ENCODE results near the gene LRCH1.

LRCH1 gene

DNA sequence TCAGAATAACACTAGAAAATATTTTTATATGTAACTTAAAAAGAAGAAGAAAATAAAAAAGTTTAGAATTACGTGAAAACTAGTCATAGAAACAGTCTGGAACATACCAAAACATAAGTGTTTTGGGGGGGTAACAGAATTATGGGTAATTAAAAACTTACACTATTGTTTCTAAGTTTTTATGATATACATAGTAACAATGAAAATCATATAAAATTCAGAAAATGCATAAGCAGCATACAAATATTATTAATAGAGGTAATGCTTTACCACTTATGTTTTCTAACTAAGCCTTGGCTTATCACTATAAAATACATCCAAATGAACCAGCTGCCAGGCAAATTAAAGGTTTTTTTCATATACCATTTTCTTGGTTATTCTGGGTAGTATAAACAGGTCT lies 229.1 kb downstream of the LRCH1 start:
- H2AFZ ChIP-seq (ENCODE audit: low read depth): no peak overlapping the region
- H3K27me3 ChIP-seq (ENCODE audit: insufficient read depth, low read depth): no peaks in the 10 kb centered on the region
- H3K36me3 ChIP-seq (ENCODE audit: insufficient read depth): no peaks in the 10 kb centered on the region
- H3K27ac ChIP-seq: no peak overlapping the region
- H3K4me2 ChIP-seq: no peak overlapping the region
- H3K9ac ChIP-seq: no peak overlapping the region
- H3K79me2 ChIP-seq (ENCODE audit: insufficient read depth, low read depth): no peaks in the 10 kb centered on the region
- H4K20me1 ChIP-seq (ENCODE audit: insufficient read depth): no peaks in the 10 kb centered on the region
- no peak overlapping the region for H3K4me3 ChIP-seq (IDR thresholded peaks at IDR 0.05; ENCODE audit: insufficient read depth, low read depth, low read length)
- TF ChIP-seq CTCF (conservative IDR thresholded peaks at IDR 0.05; ENCODE audit: low read depth, low read length): no peak
- H3K4me1 ChIP-seq (ENCODE audit: low read depth, poor library complexity, severe bottlenecking): no peaks in the 10 kb centered on the region

DNA sequence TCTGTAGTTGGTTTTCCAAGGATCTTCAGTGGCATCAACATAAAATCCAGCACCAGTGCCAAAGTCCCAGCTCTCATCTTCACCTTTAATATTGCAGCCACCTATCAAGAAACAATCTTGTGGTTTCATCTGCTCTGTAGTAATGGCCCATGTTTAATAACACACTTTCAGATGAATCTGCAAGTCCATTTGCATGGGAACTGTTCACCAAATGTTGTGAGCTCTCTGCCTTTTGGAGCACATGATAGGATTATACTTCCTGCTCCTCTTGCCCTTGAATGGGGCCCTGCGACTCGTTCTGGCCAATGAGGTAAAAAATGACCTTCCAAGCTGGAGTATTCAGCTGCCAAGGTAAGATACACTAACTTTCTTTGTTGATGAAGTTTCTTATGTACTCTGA lies 229.7 kb downstream of the LRCH1 start:
- no peak overlapping the region for H3K4me3 ChIP-seq (IDR thresholded peaks at IDR 0.05; ENCODE audit: insufficient read depth, low read depth, low read length)
- no peaks in the 10 kb centered on the region for H3K27me3 ChIP-seq (ENCODE audit: insufficient read depth, low read depth)
- H3K79me2 ChIP-seq (ENCODE audit: insufficient read depth, low read depth): no peaks in the 10 kb centered on the region
- TF ChIP-seq CTCF (conservative IDR thresholded peaks at IDR 0.05; ENCODE audit: low read depth, low read length): no peak
- no peaks in the 10 kb centered on the region for H4K20me1 ChIP-seq (ENCODE audit: insufficient read depth)
- H3K9ac ChIP-seq: no peak overlapping the region
- no peak overlapping the region for H3K27ac ChIP-seq
- no peaks in the 10 kb centered on the region for H3K4me1 ChIP-seq (ENCODE audit: low read depth, poor library complexity, severe bottlenecking)
- no peak overlapping the region for H3K4me2 ChIP-seq
- H2AFZ ChIP-seq (ENCODE audit: low read depth): no peak overlapping the region
- no peaks in the 10 kb centered on the region for H3K36me3 ChIP-seq (ENCODE audit: insufficient read depth)

- Histone ChIP-seq H3K36me3 (ENCODE audit: insufficient read depth) (no peaks in the 10 kb centered on the region), H2AFZ (ENCODE audit: low read depth) (no peak overlapping the region)
Measured at GRCh38 chr13:46783504-46783903, 230.5 kb downstream of the LRCH1 start.

GRCh38 chr13:46795321-46795720 lies 242.4 kb downstream of the LRCH1 start:
- Histone ChIP-seq H3K4me3 (IDR thresholded peaks at IDR 0.05; ENCODE audit: insufficient read depth, low read depth, low read length) (no peak overlapping the region), H3K4me2 (no peak overlapping the region)

More at GRCh38 chr13:46783504-46783903, 230.5 kb downstream of the LRCH1 start:
- Histone ChIP-seq H4K20me1 (ENCODE audit: insufficient read depth) (no peaks in the 10 kb centered on the region), H3K4me2 (no peak overlapping the region), H3K27ac (no peak overlapping the region), H3K79me2 (ENCODE audit: insufficient read depth, low read depth) (no peaks in the 10 kb centered on the region), H3K9ac (no peak overlapping the region), H3K27me3 (ENCODE audit: insufficient read depth, low read depth) (no peaks in the 10 kb centered on the region), H3K4me3 (IDR thresholded peaks at IDR 0.05; ENCODE audit: insufficient read depth, low read depth, low read length) (no peak overlapping the region), H3K4me1 (ENCODE audit: low read depth, poor library complexity, severe bottlenecking) (no peaks in the 10 kb centered on the region)
- no peak for TF ChIP-seq CTCF (conservative IDR thresholded peaks at IDR 0.05; ENCODE audit: low read depth, low read length)

More at GRCh38 chr13:46795321-46795720, 242.4 kb downstream of the LRCH1 start:
- no peak overlapping the region for H3K27ac ChIP-seq
- H4K20me1 ChIP-seq (ENCODE audit: insufficient read depth): no peaks in the 10 kb centered on the region
- peaks cover 4% of the 10 kb centered on the region; the same call in 1 of the 2 replicates for H3K79me2 ChIP-seq (ENCODE audit: insufficient read depth, low read depth)
- TF ChIP-seq CTCF (conservative IDR thresholded peaks at IDR 0.05; ENCODE audit: low read depth, low read length): no peak
- H3K27me3 ChIP-seq (ENCODE audit: insufficient read depth, low read depth): no peaks in the 10 kb centered on the region
- H2AFZ ChIP-seq (ENCODE audit: low read depth): no peak overlapping the region
- H3K4me1 ChIP-seq (ENCODE audit: low read depth, poor library complexity, severe bottlenecking): no peaks in the 10 kb centered on the region
- H3K36me3 ChIP-seq (ENCODE audit: insufficient read depth): no peaks in the 10 kb centered on the region
- H3K9ac ChIP-seq: no peak overlapping the region

Measured in KMS-11 (cell line).